T-helper 2 cell treated with Interferon-gamma antibody and Interleukin-4, amounts not matched to agents 5 μg/mL and 100 μg/mL, for 36 hours (primary cell): ENCODE measurements around the gene LMBR1.
"Not testable (repeated sequence)": the region's sequence is repeated elsewhere in the genome, so short reads cannot be mapped to it uniquely, and the experiment has no call there.

ENCODE experiments used
- DNase-seq: peaks from one replicate; pipeline ENCODE4 v3.0.0; 2021; ENCODE audit warnings: low spot score
- H3K27ac Mint-ChIP-seq: one replicate; pipeline ENCODE4 v1.8.0; 2021; ENCODE audit warnings: mild to moderate bottlenecking, mixed read lengths
- H3K27me3 Mint-ChIP-seq: one replicate; pipeline ENCODE4 v1.8.0; 2021; ENCODE audit warnings: low read depth, mixed read lengths
- H3K36me3 Mint-ChIP-seq: one replicate; pipeline ENCODE4 v1.8.0; 2021; ENCODE audit warnings: low read depth, mixed read lengths
- H3K4me1 Mint-ChIP-seq: one replicate; pipeline ENCODE4 v1.8.0; 2021; ENCODE audit warnings: low read depth, mixed read lengths
- H3K4me3 Mint-ChIP-seq: one replicate; pipeline ENCODE4 v1.8.0; 2022; ENCODE audit warnings: mild to moderate bottlenecking, moderate library complexity, mixed read lengths
- H3K9me3 Mint-ChIP-seq: one replicate; pipeline ENCODE4 v1.8.0; 2021; ENCODE audit warnings: mixed read lengths

The LMBR1 gene

DNA sequence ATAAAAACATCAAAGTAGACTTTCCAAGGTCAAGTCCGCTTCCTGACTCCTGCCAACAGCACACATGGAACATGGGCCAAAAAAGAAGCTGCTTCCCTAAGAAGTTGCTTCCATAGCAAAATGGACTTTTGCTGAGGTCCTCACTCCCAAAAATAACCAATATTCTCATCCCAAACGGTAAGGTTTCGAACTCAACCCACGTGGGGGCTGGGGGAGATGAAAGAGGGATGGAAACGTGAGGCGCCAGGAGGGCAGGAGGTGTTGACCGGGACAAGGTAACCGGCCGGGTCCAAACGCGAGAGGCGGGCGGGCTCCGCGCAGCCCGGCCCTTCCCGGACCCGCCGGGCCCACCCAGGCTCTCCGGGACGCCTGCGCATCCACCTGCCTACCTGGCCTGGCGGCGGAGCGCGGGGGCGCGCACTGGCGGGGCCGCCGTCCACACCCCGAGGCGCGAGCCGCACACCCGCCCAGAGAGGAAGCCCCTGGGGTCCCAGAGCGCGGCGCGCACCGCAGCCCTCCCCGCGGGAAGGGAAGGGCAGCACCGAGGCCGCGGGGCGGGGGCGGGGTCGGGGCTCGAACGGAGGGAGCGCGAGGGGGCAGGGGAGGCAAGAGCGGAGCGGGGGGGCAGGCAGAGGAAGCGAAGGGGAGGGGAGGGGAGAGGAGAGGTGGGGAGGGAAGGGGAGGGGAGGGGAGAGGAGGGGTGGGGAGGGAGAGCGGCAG, 742 bp downstream of the LMBR1 start:
- Mint-ChIP-seq H3K36me3 (peaks cover 14% of the 10 kb centered on the region), H3K4me3 (peak overlapping the region; percentile 94), H3K4me1 (peaks cover 43% of the 10 kb centered on the region), H3K9me3 (no peaks in the 10 kb centered on the region), H3K27ac (peak overlapping the region; percentile 95), H3K27me3 (no peaks in the 10 kb centered on the region)
- DNase-seq: peak; percentile 56

DNA sequence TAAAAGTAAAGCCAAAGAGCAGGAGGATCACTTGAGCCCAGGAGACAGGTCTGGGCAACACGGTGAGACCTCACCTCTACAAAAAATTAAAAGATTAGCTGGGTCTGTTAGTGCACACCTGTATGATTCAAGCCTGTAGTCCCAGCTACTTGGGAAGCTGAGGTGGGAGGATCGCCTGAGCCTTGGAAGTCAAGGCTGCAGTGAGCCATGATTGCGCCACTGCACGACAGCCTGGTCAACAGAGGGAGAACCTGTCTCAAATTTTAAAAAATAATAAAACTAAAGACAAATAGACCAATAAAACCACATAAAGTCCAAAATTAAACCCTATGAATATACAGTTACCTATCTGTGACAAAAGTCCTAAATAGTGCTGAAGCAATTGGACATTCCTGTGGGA, 3.2 kb downstream of the LMBR1 start:
- Mint-ChIP-seq H3K4me3 (no peak overlapping the region), H3K4me1 (peaks cover 23% of the 10 kb centered on the region)

DNA sequence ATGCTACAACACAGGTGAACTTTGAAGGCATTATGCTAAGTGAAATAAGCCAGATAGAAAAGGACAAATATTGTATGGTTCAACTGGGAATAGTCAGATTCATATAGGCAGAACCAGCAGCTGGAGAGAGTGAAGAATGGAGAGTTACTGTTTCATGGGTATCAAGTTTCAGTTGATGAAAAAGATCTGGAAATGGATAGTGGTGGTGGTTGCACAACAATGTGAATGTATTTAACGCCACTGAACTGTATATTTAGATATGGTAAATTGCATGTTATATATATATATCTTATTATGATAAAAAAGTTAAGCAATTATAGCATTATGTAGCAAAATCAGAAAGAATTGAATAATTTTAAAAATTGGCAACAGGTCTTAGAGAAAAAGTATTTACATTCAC, 3.9 kb downstream of the LMBR1 start:
- Mint-ChIP-seq H3K27me3 (no peaks in the 10 kb centered on the region), H3K4me3 (no peak overlapping the region), H3K27ac (no peak overlapping the region), H3K9me3 (no peaks in the 10 kb centered on the region), H3K36me3 (peaks cover 17% of the 10 kb centered on the region), H3K4me1 (peaks cover 17% of the 10 kb centered on the region)
- DNase-seq: no peak

More for the DNA sequence above, 3.2 kb downstream of the LMBR1 start:
- no peak overlapping the region for H3K27ac Mint-ChIP-seq
- no peaks in the 10 kb centered on the region for H3K9me3 Mint-ChIP-seq
- DNase-seq: no peak
- peaks cover 17% of the 10 kb centered on the region for H3K36me3 Mint-ChIP-seq
- no peaks in the 10 kb centered on the region for H3K27me3 Mint-ChIP-seq

GRCh38 chr7:156886020-156886795, 6.8 kb downstream of the LMBR1 start:
- Mint-ChIP-seq H3K27me3 (no peaks in the 10 kb centered on the region), H3K4me1 (peaks cover 16% of the 10 kb centered on the region), H3K9me3 (no peaks in the 10 kb centered on the region), H3K27ac (no peak overlapping the region), H3K36me3 (peaks cover 36% of the 10 kb centered on the region), H3K4me3 (no peak overlapping the region)
- DNase-seq: no peak

DNA sequence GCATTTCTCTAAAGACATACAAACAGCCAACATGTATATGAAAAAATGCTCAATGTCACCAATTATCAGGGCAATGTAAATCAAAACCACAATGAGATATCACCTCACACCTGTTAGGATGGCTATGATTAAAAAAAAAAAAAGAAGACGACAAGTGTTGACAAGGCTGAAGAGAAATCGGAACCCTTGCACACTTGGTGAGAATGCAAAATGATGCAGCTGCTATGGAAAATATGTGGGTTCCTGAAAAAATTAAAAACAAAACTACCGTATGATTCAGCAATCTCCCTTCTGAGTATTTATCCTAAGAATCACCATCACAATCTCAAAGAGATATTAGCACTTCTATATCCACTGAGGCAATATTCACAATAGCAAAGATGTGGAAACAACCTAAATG, 11.3 kb downstream of the LMBR1 start:
- Mint-ChIP-seq H3K27ac (no peak overlapping the region), H3K4me1 (peaks cover 15% of the 10 kb centered on the region), H3K4me3 (no peak overlapping the region), H3K36me3 (peaks cover 51% of the 10 kb centered on the region), H3K9me3 (peaks cover 30% of the 10 kb centered on the region), H3K27me3 (no peaks in the 10 kb centered on the region)
- DNase-seq: no peak

DNA sequence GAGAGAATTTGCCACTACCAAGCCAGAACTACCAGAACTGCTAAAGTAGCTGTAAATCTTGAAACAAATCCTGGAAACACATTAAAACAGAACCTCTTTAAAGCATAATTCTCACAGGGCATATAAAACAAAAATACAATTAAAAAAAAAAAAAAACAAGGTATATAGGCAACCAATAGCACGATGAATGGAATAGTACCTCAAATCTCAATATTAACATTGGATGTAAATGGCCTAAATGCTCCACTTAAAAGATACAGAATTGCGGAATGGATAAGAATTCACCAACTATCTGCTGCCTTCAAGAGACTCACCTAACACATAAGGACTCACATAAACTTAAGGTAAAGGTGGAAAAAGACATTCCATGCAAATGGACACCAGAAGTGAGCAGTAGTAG, 17.2 kb downstream of the LMBR1 start:
- Mint-ChIP-seq H3K36me3 (peaks cover 68% of the 10 kb centered on the region), H3K4me3 (no peak overlapping the region), H3K27ac (no peak overlapping the region), H3K4me1 (peaks cover 23% of the 10 kb centered on the region), H3K27me3 (no peaks in the 10 kb centered on the region), H3K9me3 (peaks cover 55% of the 10 kb centered on the region)
- no peak for DNase-seq

DNA sequence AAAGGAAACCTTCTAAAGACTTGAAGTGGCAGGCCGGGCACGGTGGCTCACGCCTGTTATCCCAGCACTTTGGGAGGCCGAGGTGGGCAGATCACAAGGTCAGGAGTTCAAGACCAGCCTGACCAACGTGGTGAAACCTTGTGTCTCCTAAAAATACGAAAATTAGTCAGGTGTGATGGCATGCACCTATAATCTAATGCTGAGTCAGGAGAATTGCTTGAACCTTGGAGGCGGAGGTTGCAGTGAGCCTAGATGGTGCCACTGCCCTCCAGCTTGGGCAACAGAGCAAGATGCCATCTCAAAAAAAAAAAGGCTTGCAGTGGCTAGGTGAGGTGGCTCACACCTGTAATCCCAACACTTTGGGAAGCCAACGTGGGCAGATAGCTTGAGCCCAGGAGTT, 24.6 kb downstream of the LMBR1 start:
- H3K27me3 Mint-ChIP-seq, H3K4me3 Mint-ChIP-seq, DNase-seq, H3K27ac Mint-ChIP-seq, H3K4me1 Mint-ChIP-seq, H3K9me3 Mint-ChIP-seq: not testable (repeated sequence)
- H3K36me3 Mint-ChIP-seq: peaks cover 43% of the 10 kb centered on the region

- peaks cover 40% of the 10 kb centered on the region for H3K36me3 Mint-ChIP-seq
- no peaks in the 10 kb centered on the region for H3K4me1 Mint-ChIP-seq
- no peak for DNase-seq
- no peaks in the 10 kb centered on the region for H3K27me3 Mint-ChIP-seq
- peaks cover 19% of the 10 kb centered on the region for H3K9me3 Mint-ChIP-seq
- no peak overlapping the region for H3K4me3 Mint-ChIP-seq
- no peak overlapping the region for H3K27ac Mint-ChIP-seq
Observed at GRCh38 chr7:156865493-156865892, 27.5 kb downstream of the LMBR1 start.

DNA sequence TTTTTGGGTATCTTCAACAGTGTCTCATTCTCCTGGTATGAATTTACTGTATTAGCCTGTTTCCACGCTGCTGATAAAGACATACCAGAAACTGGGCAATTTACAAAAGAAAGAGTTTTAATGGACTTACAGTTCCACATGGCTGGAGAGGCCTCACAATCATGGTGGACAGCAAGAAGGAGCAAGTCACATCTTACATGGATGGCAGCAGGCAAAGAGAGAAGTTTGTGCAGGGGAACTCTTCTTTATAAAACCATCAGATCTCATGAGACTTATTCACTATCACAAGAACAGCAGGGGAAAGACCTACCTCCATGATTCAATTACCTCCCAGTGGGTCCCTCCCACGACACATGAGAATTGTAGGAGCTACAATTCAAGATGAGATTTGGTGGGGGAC, 31.0 kb downstream of the LMBR1 start:
- H3K27ac Mint-ChIP-seq, H3K27me3 Mint-ChIP-seq, H3K4me3 Mint-ChIP-seq, DNase-seq, H3K4me1 Mint-ChIP-seq: not testable (repeated sequence)
- H3K9me3 Mint-ChIP-seq: peaks cover 41% of the 10 kb centered on the region
- H3K36me3 Mint-ChIP-seq: peaks cover 61% of the 10 kb centered on the region

DNA sequence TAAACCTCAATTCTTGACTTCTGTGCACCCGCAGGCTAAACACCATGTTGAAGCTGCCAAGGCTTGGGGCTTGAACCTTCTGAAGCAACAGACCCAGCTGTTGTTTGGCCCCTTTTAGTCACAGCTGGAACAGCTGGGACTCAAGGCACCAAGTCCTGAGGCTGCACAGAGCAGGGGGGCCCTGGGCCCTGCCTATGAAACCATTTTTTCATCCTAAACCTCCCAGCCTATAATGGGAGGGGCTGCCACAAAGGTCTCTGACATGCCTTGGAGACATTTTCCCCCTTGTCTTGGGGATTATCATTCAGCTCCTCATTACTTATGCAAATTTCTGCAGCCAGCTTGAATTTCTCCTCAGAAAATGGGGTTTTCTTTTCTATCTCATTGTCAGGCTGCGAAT, 31.8 kb downstream of the LMBR1 start:
- Mint-ChIP-seq H3K9me3 (peaks cover 48% of the 10 kb centered on the region), H3K27ac (no peak overlapping the region), H3K36me3 (peaks cover 62% of the 10 kb centered on the region), H3K4me1 (peaks cover 1% of the 10 kb centered on the region), H3K27me3 (no peaks in the 10 kb centered on the region), H3K4me3 (no peak overlapping the region)
- no peak for DNase-seq

- H3K9me3 Mint-ChIP-seq: peaks cover 57% of the 10 kb centered on the region
- not testable (repeated sequence) for H3K4me3 Mint-ChIP-seq, H3K27me3 Mint-ChIP-seq
Observed at GRCh38 chr7:156860099-156860498, 32.9 kb downstream of the LMBR1 start.

GRCh38 chr7:156858523-156858922, 34.5 kb downstream of the LMBR1 start:
- peaks cover 69% of the 10 kb centered on the region for H3K9me3 Mint-ChIP-seq
- no peaks in the 10 kb centered on the region for H3K27me3 Mint-ChIP-seq
- H3K4me3 Mint-ChIP-seq: no peak overlapping the region
- H3K36me3 Mint-ChIP-seq: peaks cover 71% of the 10 kb centered on the region
- DNase-seq: no peak
- no peak overlapping the region for H3K27ac Mint-ChIP-seq
- peaks cover 1% of the 10 kb centered on the region for H3K4me1 Mint-ChIP-seq

More at GRCh38 chr7:156860099-156860498, 32.9 kb downstream of the LMBR1 start:
- H3K27ac Mint-ChIP-seq, H3K4me1 Mint-ChIP-seq, DNase-seq: not testable (repeated sequence)
- peaks cover 65% of the 10 kb centered on the region for H3K36me3 Mint-ChIP-seq

- H3K36me3 Mint-ChIP-seq: peaks cover 66% of the 10 kb centered on the region
- no peak for DNase-seq
- no peak overlapping the region for H3K27ac Mint-ChIP-seq
- no peaks in the 10 kb centered on the region for H3K27me3 Mint-ChIP-seq
- H3K4me3 Mint-ChIP-seq: no peak overlapping the region
- H3K9me3 Mint-ChIP-seq: peaks cover 63% of the 10 kb centered on the region
- peaks cover 1% of the 10 kb centered on the region for H3K4me1 Mint-ChIP-seq
Observed at GRCh38 chr7:156857757-156858156, 35.2 kb downstream of the LMBR1 start.

GRCh38 chr7:156854654-156855053, 38.3 kb downstream of the LMBR1 start:
- Mint-ChIP-seq H3K4me3 (no peak overlapping the region), H3K27me3 (no peaks in the 10 kb centered on the region), H3K4me1 (no peaks in the 10 kb centered on the region), H3K27ac (no peak overlapping the region), H3K36me3 (peaks cover 52% of the 10 kb centered on the region), H3K9me3 (peaks cover 46% of the 10 kb centered on the region)
- DNase-seq: no peak
